SK-N-MC (cell line): Measurements from ENCODE around the gene PTPA.
"Not testable (repeated sequence)": the region's sequence is repeated elsewhere in the genome, so short reads cannot be mapped to it uniquely, and the experiment has no call there.

Experiments used
- DNase-seq: peaks from one replicate; pipeline ENCODE4 v3.0.0-alpha.2; 2011; ENCODE audit warnings: low read depth, low spot score
- H3K27ac ChIP-seq: fragments of 200-600 bp; sonication (generic); 2 replicates; pipeline ENCODE4 v1.5.1; 2016; ENCODE audit warnings: mixed run types
- H3K36me3 ChIP-seq: fragments of 200-600 bp; sonication (generic); 2 replicates; pipeline ENCODE4 v1.6.1; 2017; ENCODE audit warnings: antibody characterized with exemption, low read length, mixed read lengths; ENCODE audit not compliant: insufficient read depth
- H3K4me3 ChIP-seq: fragments of 200-600 bp; sonication (generic); 2 replicates; pipeline ENCODE4 v1.5.1; 2016
- H3K9ac ChIP-seq: fragments of 200-600 bp; sonication (generic); 2 replicates; pipeline ENCODE4 v1.8.0; 2017; ENCODE audit warnings: mixed run types, mixed read lengths; ENCODE audit not compliant: insufficient read length
- H3K9me3 ChIP-seq: fragments of 200-600 bp; sonication (generic); 2 replicates; pipeline ENCODE4 v1.6.1; 2017; ENCODE audit warnings: low read depth, mild to moderate bottlenecking, antibody characterized with exemption, low read length, moderate library complexity, mixed read lengths
- EZH2 ChIP-seq: fragments of 200-600 bp; sonication (generic); IDR thresholded peaks from one replicate; pipeline ENCODE4 v1.6.1; 2017; ENCODE audit warnings: antibody characterized with exemption
- FOXP2 ChIP-seq: optimal IDR thresholded peaks from 2 replicates; pipeline ENCODE3; 2011; ENCODE audit warnings: mild to moderate bottlenecking, moderate library complexity; ENCODE audit not compliant: insufficient read depth; ENCODE audit errors: extremely low read length, control extremely low read depth
- POLR2AphosphoS5 ChIP-seq: IDR thresholded peaks from 2 replicates; pipeline ENCODE4 v1.6.1; 2012; ENCODE audit warnings: mild to moderate bottlenecking, low read depth, low read length, borderline replicate concordance

Gene PTPA

GRCh38 chr9:129109537-129109903 is 1.7 kb upstream of the PTPA start:
- Histone ChIP-seq H3K27ac (no peak overlapping the region), H3K9me3 (no peaks in the 10 kb centered on the region), H3K36me3 (no peaks in the 10 kb centered on the region), H3K9ac (no peak overlapping the region), H3K4me3 (no peak overlapping the region; the same call in 1 of the 2 replicates)
- no peak for DNase-seq
- TF ChIP-seq EZH2 (no peak), POLR2AphosphoS5 (no peak), FOXP2 (no peak)

- Histone ChIP-seq H3K9ac (peak overlapping the region; percentile 68), H3K27ac (no peak overlapping the region), H3K4me3 (peak overlapping the region; percentile 97), H3K36me3 (no peaks in the 10 kb centered on the region), H3K9me3 (no peaks in the 10 kb centered on the region)
- DNase-seq, result no peak
- no peak for TF ChIP-seq FOXP2
- no peak for TF ChIP-seq POLR2AphosphoS5
- TF ChIP-seq EZH2, result no peak
Measured at GRCh38 chr9:129109952-129110739, 1.1 kb upstream of the PTPA start.

DNA sequence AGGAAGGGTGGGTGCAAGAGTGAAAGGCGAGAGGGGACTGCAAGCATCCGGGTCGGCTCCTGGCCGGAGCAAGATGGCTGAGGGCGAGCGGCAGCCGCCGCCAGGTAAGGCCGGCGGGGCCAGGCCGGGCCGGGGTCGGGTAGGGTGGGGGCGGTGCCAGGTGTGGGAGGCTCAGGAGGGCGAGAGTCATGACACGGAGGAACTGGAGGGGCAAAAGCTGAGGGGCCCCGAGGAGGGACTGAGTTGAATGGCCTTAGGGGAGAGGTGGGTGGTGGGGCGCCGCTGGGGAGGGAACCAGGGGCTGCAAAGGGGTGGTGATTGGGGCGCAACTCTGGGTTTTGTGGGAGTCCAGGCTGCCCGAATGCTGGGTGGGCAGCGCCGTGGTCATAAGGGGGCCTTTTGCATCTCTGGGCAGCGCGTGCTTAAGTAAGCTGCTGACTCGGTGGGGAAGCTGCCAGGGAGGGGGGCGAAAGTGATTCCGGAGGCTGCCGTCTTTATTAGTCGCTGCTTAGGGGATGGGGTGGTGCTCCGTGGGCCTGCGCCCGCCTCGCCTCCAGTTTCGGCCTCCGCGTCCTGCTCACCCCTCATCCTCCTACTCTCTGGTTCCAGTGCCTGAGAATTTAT is 425 bp downstream of the PTPA start:
- Histone ChIP-seq H3K36me3 (no peaks in the 10 kb centered on the region), H3K27ac (peak overlapping the region; percentile 76), H3K4me3 (peak overlapping the region; percentile 97), H3K9me3 (no peaks in the 10 kb centered on the region), H3K9ac (peak overlapping the region; percentile 88)
- no peak for TF ChIP-seq POLR2AphosphoS5
- TF ChIP-seq FOXP2, result no peak
- no peak for TF ChIP-seq EZH2
- no peak for DNase-seq

GRCh38 chr9:129112526-129112925 is 1.3 kb downstream of the PTPA start:
- peak overlapping the region; percentile 88 for H3K9ac ChIP-seq
- DNase-seq, H3K27ac ChIP-seq, H3K36me3 ChIP-seq, H3K9me3 ChIP-seq: not testable (repeated sequence)
- peak overlapping the region; percentile 97 for H3K4me3 ChIP-seq

DNA sequence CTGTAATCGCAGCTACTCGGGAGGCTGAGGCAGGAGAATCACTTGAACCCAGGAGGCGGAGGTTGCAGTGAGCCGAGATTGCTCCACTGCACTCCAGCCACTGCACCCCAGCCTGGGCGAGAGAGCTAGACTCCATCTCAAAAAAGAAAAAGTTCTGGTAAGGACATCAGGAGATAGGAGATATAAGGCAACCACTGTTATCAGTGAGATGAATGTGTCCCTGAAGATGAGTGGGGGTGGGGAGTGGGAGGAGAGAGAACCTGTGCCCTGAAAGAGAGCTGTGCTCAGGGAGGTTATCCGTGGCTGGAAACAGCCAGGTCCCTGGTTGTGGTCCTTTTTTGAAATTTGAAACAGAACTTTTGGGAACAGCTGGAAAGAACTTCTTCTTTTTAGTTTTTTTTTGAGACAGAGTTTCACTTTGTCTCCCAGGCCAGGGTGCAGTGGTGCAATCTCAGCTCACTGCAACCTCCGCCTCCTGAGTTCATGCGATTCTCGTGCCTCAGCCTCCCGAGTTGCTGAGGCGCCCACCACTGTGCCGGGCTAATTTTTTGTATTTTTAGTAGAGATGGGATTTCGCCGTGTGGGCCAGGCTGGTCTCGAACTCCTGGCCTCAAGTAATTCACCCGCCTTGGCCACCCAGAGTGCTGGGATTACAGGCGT is 2.6 kb downstream of the PTPA start:
- H3K27ac ChIP-seq, result peak overlapping the region; percentile 0; the same call in 1 of the 2 replicates
- H3K9ac ChIP-seq, result no peak overlapping the region
- no peaks in the 10 kb centered on the region for H3K9me3 ChIP-seq
- no peak for TF ChIP-seq FOXP2
- H3K36me3 ChIP-seq, result no peaks in the 10 kb centered on the region
- H3K4me3 ChIP-seq, result no peak overlapping the region
- DNase-seq, result no peak

GRCh38 chr9:129118799-129119198 is 7.6 kb downstream of the PTPA start:
- DNase-seq, result no peak
- Histone ChIP-seq H3K9ac (no peak overlapping the region), H3K4me3 (no peak overlapping the region), H3K9me3 (no peaks in the 10 kb centered on the region), H3K27ac (no peak overlapping the region), H3K36me3 (peaks cover 17% of the 10 kb centered on the region)
- TF ChIP-seq POLR2AphosphoS5, result no peak
- TF ChIP-seq FOXP2, result no peak
- TF ChIP-seq EZH2, result no peak

DNA sequence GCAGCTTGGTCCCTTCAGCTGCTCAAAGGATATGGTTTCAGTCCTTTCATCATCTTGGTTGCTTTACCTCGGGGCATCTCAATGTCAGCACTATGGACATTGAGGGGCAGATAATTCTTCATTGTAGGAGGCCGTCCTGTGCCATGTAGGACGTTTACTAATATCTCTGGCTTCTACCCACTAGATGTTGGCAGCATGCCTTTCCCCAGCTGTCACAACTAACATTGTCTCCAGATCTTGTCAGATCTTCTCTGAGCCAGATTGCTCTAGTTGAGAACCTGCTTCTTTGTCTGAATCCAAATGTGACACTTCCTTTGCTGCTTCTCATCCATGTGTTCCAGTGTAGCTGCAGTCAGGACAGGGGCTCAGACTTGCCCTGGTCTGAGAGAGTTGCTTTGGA is 10.3 kb downstream of the PTPA start:
- Histone ChIP-seq H3K4me3 (no peak overlapping the region), H3K36me3 (peaks cover 25% of the 10 kb centered on the region), H3K27ac (no peak overlapping the region), H3K9me3 (no peaks in the 10 kb centered on the region), H3K9ac (no peak overlapping the region)
- DNase-seq, result no peak
- TF ChIP-seq FOXP2 (no peak), EZH2 (no peak), POLR2AphosphoS5 (no peak)

DNA sequence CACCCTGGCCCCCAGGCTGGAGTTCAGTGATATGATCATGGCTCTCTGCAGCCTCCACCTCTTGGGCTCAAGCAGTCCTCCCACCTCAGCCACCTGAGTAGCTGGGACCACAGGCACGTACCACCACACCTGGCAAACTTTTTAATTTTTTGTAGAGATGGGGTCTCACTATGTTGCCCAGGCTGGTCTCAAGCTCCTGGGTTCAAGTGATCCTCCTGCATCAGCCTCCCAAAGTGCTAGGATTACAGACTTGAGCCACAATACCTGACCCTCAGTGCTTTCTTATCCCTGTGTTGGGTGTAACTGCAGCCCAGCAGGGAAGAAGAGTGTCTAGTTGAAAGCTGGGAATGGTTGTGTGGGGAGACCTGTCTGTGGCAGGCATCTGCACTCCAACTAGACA is 10.9 kb downstream of the PTPA start:
- H3K9me3 ChIP-seq, result no peaks in the 10 kb centered on the region
- TF ChIP-seq EZH2 (no peak), FOXP2 (no peak), POLR2AphosphoS5 (no peak)
- no peak overlapping the region for H3K4me3 ChIP-seq
- peaks cover 25% of the 10 kb centered on the region for H3K36me3 ChIP-seq
- no peak for DNase-seq
- H3K9ac ChIP-seq, result no peak overlapping the region
- H3K27ac ChIP-seq, result no peak overlapping the region

DNA sequence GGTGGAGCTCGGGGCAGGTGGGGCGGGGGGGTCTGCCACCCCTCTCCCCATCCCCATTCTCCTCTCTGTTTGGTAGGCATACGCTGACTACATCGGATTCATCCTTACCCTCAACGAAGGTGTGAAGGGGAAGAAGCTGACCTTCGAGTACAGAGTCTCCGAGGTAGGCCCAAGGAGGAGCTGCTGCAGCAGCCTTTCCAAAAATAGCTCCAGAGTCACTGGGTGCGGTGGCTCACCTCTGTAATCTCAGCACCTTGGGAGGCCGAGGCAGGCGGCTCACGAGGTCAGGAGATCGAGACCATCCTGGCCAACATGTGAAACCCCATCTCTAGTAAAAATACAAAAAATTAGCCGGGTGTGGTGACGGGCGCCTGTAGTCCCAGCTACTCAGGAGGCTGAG is 11.8 kb downstream of the PTPA start:
- H3K4me3 ChIP-seq, H3K9me3 ChIP-seq, H3K9ac ChIP-seq, H3K27ac ChIP-seq, DNase-seq: not testable (repeated sequence)
- peaks cover 25% of the 10 kb centered on the region for H3K36me3 ChIP-seq
